HepG2 (cell line): Measurements from ENCODE around the gene CLDN9. TPM values are rescaled to one million over a fixed set of nuclear protein-coding genes. Genes with fewer than 3 reads are reported as not detected.
A peak's percentile ranks its signal among the peaks of the same experiment; 100 is the strongest.

Source experiments
- CEBPZ ChIP-seq: IDR thresholded peaks from 2 replicates; pipeline ENCODE4 v1.6.1; 2012; ENCODE audit warnings: low read length, improper control_type of control experiment
- MTF2 ChIP-seq: sonication (generic); formaldehyde crosslinking; IDR thresholded peaks from 2 replicates; pipeline ENCODE4 v1.5.0; 2020; ENCODE audit warnings: missing genetic modification reagents, borderline replicate concordance
- MYC ChIP-seq: sonication (generic); formaldehyde crosslinking; IDR thresholded peaks from 2 replicates; pipeline ENCODE4 v1.9.0; 2021; ENCODE audit warnings: missing genetic modification reagents, borderline replicate concordance
- PAWR ChIP-seq: sonication (generic); formaldehyde crosslinking; IDR thresholded peaks from 2 replicates; pipeline ENCODE4 v1.4.0; 2020; ENCODE audit warnings: missing genetic modification reagents, mild to moderate bottlenecking, borderline replicate concordance
- RARA ChIP-seq: IDR thresholded peaks from 2 replicates; pipeline ENCODE4 v1.6.1; 2016; ENCODE audit warnings: missing genetic modification reagents, missing compliant biosample characterization
- SMARCC2 ChIP-seq: fragments of 450-650 bp; IDR thresholded peaks from 2 replicates; pipeline ENCODE4 v1.6.1; 2017; ENCODE audit warnings: antibody characterized with exemption, mild to moderate bottlenecking
- SOX6 ChIP-seq, 2 experiments: fragments of 450-650 bp in 1 of 2; sonication (generic) in 1 of 2; formaldehyde crosslinking in 1 of 2; IDR thresholded peaks; 2 replicates each; pipeline versions ENCODE4 v1.4.0 to v1.6.1; 2017 to 2020; ENCODE audit warnings: antibody characterized with exemption in 1 of 2, mild to moderate bottlenecking in 1 of 2, missing genetic modification reagents in 1 of 2
- SSRP1 ChIP-seq: IDR thresholded peaks from 2 replicates; pipeline ENCODE4 v1.6.1; 2016; ENCODE audit warnings: control low read depth
- THAP9 ChIP-seq: sonication (generic); formaldehyde crosslinking; IDR thresholded peaks from 2 replicates; pipeline ENCODE4; 2020; ENCODE audit warnings: missing genetic modification reagents, mild to moderate bottlenecking, borderline replicate concordance
- ZFY ChIP-seq: sonication (generic); formaldehyde crosslinking; IDR thresholded peaks from 2 replicates; pipeline ENCODE4 v1.4.0; 2020; ENCODE audit warnings: missing genetic modification reagents
- ZKSCAN8 ChIP-seq: IDR thresholded peaks from 2 replicates; pipeline ENCODE4 v1.6.1; 2016; ENCODE audit warnings: borderline replicate concordance, missing genetic modification reagents, missing compliant biosample characterization
- ZNF24 ChIP-seq: fragments of 450-650 bp; IDR thresholded peaks from 2 replicates; pipeline ENCODE4 v1.6.1; 2017; ENCODE audit warnings: antibody characterized with exemption, mild to moderate bottlenecking
- ZNF362 ChIP-seq: sonication (generic); formaldehyde crosslinking; IDR thresholded peaks from 2 replicates; pipeline ENCODE4 v1.4.0; 2020; ENCODE audit warnings: missing genetic modification reagents, mild to moderate bottlenecking, borderline replicate concordance
- ZNF562 ChIP-seq: sonication (generic); formaldehyde crosslinking; IDR thresholded peaks from 2 replicates; pipeline ENCODE4 v1.8.0; 2022; ENCODE audit warnings: missing genetic modification reagents, borderline replicate concordance
- ZNF687 ChIP-seq: sonication (generic); formaldehyde crosslinking; IDR thresholded peaks from 2 replicates; pipeline ENCODE4 v1.5.1; 2020; ENCODE audit warnings: mild to moderate bottlenecking, missing genetic modification reagents, moderate library complexity
- ZNF780A ChIP-seq: sonication (generic); formaldehyde crosslinking; IDR thresholded peaks from 2 replicates; pipeline ENCODE4 v1.8.0; 2022; ENCODE audit warnings: mild to moderate bottlenecking, missing genetic modification reagents, moderate library complexity
- ZNF883 ChIP-seq: sonication (generic); formaldehyde crosslinking; IDR thresholded peaks from 2 replicates; pipeline ENCODE4 v1.5.1; 2020; ENCODE audit warnings: mild to moderate bottlenecking, missing genetic modification reagents; ENCODE audit errors: not compliant biosample characterization
- polyA plus RNA-seq, 8 experiments: library from polyadenylated mRNA; depleted of rRNA in 3 of 8; stranded (reverse) in 7 of 8; unstranded in 1 of 8; fragments of >200 nt; fragmentation: Illumina TruSeq in 4 of 8; extraction: Trizol in 4 of 8; gene quantifications; 2 replicates each; pipeline versions ENCODE4 v1.2.1 to v1.2.3, GENCODE V29; 2011 to 2016; ENCODE audit warnings: low read depth in 4 of 8, missing spikeins in 1 of 8, mixed read lengths in 1 of 8; ENCODE audit not compliant: insufficient read depth in 1 of 8
- total RNA-seq, 5 experiments: library from RNA; depleted of rRNA; stranded (reverse); fragments of >200 nt; fragmentation: Illumina TruSeq; extraction: Trizol; gene quantifications; 2 replicates each; pipeline ENCODE4 v1.2.3, GENCODE V29; 2016; ENCODE audit warnings: low read depth in 1 of 5

Gene CLDN9
- total and polyA plus RNA-seq, 2 of the 13 experiments (the other 11 are each of a cell fraction or from before 2014, with no cell fraction given) = 0.15 to 0.26 TPM

- TF ChIP-seq ZNF687 (CRISPR knock-in tag) (peak; percentile 44; the same call in 1 of the 2 replicates), SOX6 (IDR thresholded peaks at IDR 0.05) (no peak), SOX6 (CRISPR knock-in tag; IDR thresholded peaks at IDR 0.05) (peak; percentile 7; the same call in 1 of the 2 replicates), ZNF24 (no peak), ZNF883 (CRISPR knock-in tag) (no peak), ZNF562 (CRISPR knock-in tag) (no peak), THAP9 (0 out of 2 replicates have a peak, but pooled peaks have one; percentile 20), ZNF362 (CRISPR knock-in tag) (no peak), CEBPZ (no peak), MYC (CRISPR knock-in tag) (0 out of 2 replicates have a peak, but pooled peaks have one; percentile 12), SMARCC2 (no peak), ZKSCAN8 (CRISPR knock-in tag) (no peak), SSRP1 (CRISPR knock-in tag) (no peak), MTF2 (CRISPR knock-in tag) (no peak), ZNF780A (CRISPR knock-in tag) (no peak), PAWR (CRISPR knock-in tag) (no peak), ZFY (CRISPR knock-in tag) (no peak), RARA (CRISPR knock-in tag) (no peak)
Observed at GRCh38 chr16:2964475-2965336, 48.0 kb upstream of the CLDN9 start (continued).
